Measurements from ENCODE around the gene EDN2. TPM values are rescaled to one million over a fixed set of nuclear protein-coding genes. Genes with fewer than 3 reads are reported as not detected.

The EDN2 gene
- total RNA-seq, 4 donors from 2014 or later, result 1.2 to 13.0 (median 3.9) TPM

DNA sequence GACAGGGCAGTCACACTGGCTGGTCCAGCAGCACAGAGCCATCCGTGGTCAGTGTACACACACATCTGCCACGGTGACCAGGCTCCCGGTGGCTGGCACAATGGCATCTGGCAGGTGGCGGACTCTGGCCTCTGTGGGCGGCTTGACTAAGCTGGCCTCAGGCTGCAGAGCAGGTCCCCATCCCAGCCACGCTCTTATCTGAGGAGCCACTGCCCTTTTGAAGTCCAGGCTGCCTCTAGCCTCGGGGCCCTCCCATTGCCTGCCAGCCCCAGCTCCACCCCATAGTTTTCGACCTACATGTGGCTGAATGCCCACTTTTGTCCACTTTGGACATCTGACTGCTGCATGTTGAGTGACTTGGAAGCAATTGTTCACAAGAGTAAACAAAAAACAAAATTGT, 29.9 kb upstream of the EDN2 start:
- WGBS, 2 donors, result 79 to 89% methylated on average over 7 to 8 of the region's 8 CpGs
- no peak for DNase-seq (ENCODE audit: low spot score in 2 of 2)
- no peak overlapping the region for H3K4me3 ChIP-seq (ENCODE audit: low read depth, poor library complexity, severe bottlenecking)
- intact Hi-C loops (cut with DNase I; ENCODE audit: low total_unique reads), result no loop called here
- no peak for TF ChIP-seq POLR2A (IDR thresholded peaks at IDR 0.05)
- TF ChIP-seq, protein P1, sequence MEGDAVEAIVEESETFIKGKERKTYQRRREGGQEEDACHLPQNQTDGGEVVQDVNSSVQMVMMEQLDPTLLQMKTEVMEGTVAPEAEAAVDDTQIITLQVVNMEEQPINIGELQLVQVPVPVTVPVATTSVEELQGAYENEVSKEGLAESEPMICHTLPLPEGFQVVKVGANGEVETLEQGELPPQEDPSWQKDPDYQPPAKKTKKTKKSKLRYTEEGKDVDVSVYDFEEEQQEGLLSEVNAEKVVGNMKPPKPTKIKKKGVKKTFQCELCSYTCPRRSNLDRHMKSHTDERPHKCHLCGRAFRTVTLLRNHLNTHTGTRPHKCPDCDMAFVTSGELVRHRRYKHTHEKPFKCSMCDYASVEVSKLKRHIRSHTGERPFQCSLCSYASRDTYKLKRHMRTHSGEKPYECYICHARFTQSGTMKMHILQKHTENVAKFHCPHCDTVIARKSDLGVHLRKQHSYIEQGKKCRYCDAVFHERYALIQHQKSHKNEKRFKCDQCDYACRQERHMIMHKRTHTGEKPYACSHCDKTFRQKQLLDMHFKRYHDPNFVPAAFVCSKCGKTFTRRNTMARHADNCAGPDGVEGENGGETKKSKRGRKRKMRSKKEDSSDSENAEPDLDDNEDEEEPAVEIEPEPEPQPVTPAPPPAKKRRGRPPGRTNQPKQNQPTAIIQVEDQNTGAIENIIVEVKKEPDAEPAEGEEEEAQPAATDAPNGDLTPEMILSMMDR (IDR thresholded peaks at IDR 0.05), result no peak

DNA sequence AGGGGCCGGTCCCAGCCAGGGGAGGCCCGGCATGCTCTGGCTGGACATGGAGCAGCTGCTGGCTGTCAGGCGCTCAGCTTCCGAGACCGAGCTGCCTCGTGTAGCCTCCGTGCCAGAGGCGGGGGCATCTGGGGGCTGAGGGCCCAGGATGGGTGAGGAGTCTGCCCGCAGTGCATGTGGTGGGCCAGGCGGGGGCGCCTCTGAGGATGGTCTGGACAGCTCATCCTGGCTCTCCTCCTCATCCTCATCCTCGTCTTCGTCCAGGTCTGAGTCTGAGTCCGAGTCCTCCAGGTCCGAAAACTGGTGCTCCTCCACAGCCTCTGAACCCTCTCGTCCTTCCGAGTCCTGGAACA, 28.9 kb upstream of the EDN2 start:
- TF ChIP-seq POLR2A (IDR thresholded peaks at IDR 0.05), result no peak
- TF ChIP-seq, protein P1 (IDR thresholded peaks at IDR 0.05), result no peak
- WGBS, 2 donors, result 88 to 94% methylated on average over 8 to 13 of the region's 17 CpGs
- no peak overlapping the region for H3K4me3 ChIP-seq (ENCODE audit: low read depth, poor library complexity, severe bottlenecking)
- DNase-seq (ENCODE audit: low spot score in 2 of 2), result no peak
- intact Hi-C loops (cut with DNase I; ENCODE audit: low total_unique reads), result no loop called here

DNA sequence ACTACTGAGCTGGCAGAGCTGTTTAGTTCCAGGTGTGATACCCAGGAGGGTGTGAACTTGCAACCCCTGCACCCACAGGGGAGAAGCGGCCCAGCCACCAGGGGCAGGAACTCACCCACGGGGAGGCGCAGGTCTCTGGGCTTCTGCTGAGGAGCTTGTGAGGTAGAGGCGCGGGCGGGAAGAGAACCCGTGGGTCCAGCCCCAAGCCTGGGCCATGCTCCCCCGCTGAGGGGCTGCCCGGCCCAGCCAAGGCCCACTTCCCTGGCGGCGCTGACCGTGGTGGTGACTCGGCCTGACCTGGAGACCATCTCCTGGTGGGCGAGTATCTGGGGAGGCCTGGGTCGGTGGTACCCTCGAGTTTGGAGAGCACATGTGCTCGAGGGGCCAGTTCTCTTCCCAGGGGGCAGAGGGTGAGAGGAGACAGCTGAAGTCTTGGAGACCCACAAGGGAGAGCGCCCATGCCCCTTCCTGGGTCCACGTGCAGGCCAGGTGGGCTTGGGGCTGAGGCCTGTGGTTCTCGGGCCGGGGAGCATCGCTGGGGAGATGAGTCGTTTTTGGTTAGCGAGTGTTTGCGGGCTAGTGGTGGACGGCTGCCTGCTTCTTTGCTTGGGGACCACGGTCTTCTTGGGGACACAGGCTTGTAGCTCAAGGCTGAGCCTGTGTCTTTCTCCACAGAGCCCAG, 28.4 kb upstream of the EDN2 start:
- no peak for TF ChIP-seq POLR2A (IDR thresholded peaks at IDR 0.05)
- TF ChIP-seq, protein P1 (IDR thresholded peaks at IDR 0.05), result no peak
- WGBS, 2 donors, result 92 to 96% methylated on average over 20 to 24 of the region's 27 CpGs
- H3K4me3 ChIP-seq (ENCODE audit: low read depth, poor library complexity, severe bottlenecking), result no peak overlapping the region
- intact Hi-C loops (cut with DNase I; ENCODE audit: low total_unique reads), result no loop called here
- no peak for DNase-seq (ENCODE audit: low spot score in 2 of 2)

- H3K4me3 ChIP-seq (ENCODE audit: low read depth, poor library complexity, severe bottlenecking), result no peak overlapping the region
- TF ChIP-seq POLR2A (IDR thresholded peaks at IDR 0.05), result no peak
- TF ChIP-seq, protein P1 (IDR thresholded peaks at IDR 0.05), result no peak
- intact Hi-C loops (cut with DNase I; ENCODE audit: low total_unique reads), result no loop called here
- DNase-seq (ENCODE audit: low spot score in 2 of 2), result no peak
- 93 to 94% methylated on average over 7 of the region's 7 CpGs for WGBS, 2 donors
Measured at GRCh38 chr1:41511239-41511540, 26.7 kb upstream of the EDN2 start.

- DNase-seq (ENCODE audit: low spot score in 2 of 2), result no peak
- no peak overlapping the region for H3K4me3 ChIP-seq (ENCODE audit: low read depth, poor library complexity, severe bottlenecking)
- WGBS, 2 donors, result 92 to 94% methylated on average over 37 to 41 of the region's 41 CpGs
- no peak for TF ChIP-seq POLR2A (IDR thresholded peaks at IDR 0.05)
- TF ChIP-seq, protein P1 (IDR thresholded peaks at IDR 0.05), result no peak
- intact Hi-C loops (cut with DNase I; ENCODE audit: low total_unique reads), result no loop called here
Measured at GRCh38 chr1:41510531-41511238, 26.2 kb upstream of the EDN2 start.

Measured in lower leg skin (tissue), 4 donors.